Neural cell (in vitro differentiated cells): ENCODE data around the gene PLVAP. TPM values are rescaled to one million over a fixed set of nuclear protein-coding genes. Genes with fewer than 3 reads are reported as not detected.

Experiments used
- H2AFZ ChIP-seq: fragments of 200-600, 300-800 bp; sonication (generic), shearing (Covaris generic); 2 replicates; pipeline ENCODE4 v1.6.0; 2014; ENCODE audit warnings: low read depth, mild to moderate bottlenecking, antibody characterized with exemption, low read length, moderate library complexity
- H3F3A ChIP-seq: fragments of 200-600 bp; shearing (Covaris generic); 2 replicates; pipeline ENCODE4 v1.6.1; 2016; ENCODE audit warnings: mild to moderate bottlenecking, moderate library complexity, mixed read lengths, antibody characterized with exemption, low read length; ENCODE audit not compliant: insufficient read depth, poor library complexity, severe bottlenecking
- H3K27ac ChIP-seq: fragments of 200-600, 300-800 bp; sonication (generic), shearing (Covaris generic); 2 replicates; pipeline ENCODE4 v1.5.1; 2014; ENCODE audit warnings: mild to moderate bottlenecking, low read length, moderate library complexity
- H3K27me3 ChIP-seq: fragments of 300-800, 200-600 bp; sonication (generic), shearing (Covaris generic); 2 replicates; pipeline ENCODE4 v1.6.0; 2014; ENCODE audit warnings: mild to moderate bottlenecking, low read depth, low read length, moderate library complexity; ENCODE audit not compliant: insufficient read depth
- H3K36me3 ChIP-seq: fragments of 300-800, 200-600 bp; sonication (generic), shearing (Covaris generic); 2 replicates; pipeline ENCODE4 v1.5.1; 2014; ENCODE audit warnings: mild to moderate bottlenecking, antibody characterized with exemption, low read length, moderate library complexity; ENCODE audit not compliant: insufficient read depth
- H3K4me2 ChIP-seq: fragments of 300-800, 200-600 bp; sonication (generic), shearing (Covaris generic); 2 replicates; pipeline ENCODE4 v1.6.0; 2014; ENCODE audit warnings: mild to moderate bottlenecking, low read length
- H3K4me3 ChIP-seq: fragments of 300-800, 200-600 bp; sonication (generic), shearing (Covaris generic); 2 replicates; pipeline ENCODE4 v1.5.1; 2014; ENCODE audit warnings: mild to moderate bottlenecking, low read length, moderate library complexity
- H3K79me2 ChIP-seq: fragments of 200-600 bp; shearing (Covaris generic); replicated peaks from 2 replicates; pipeline ENCODE4 v1.6.0; 2014; ENCODE audit warnings: mild to moderate bottlenecking, low read length, moderate library complexity; ENCODE audit not compliant: insufficient read depth
- H3K9ac ChIP-seq: fragments of 300-800, 200-600 bp; sonication (generic), shearing (Covaris generic); 2 replicates; pipeline ENCODE4 v1.6.1; 2016; ENCODE audit warnings: mild to moderate bottlenecking, low read length, mixed read lengths
- H3K9me2 ChIP-seq: fragments of 200-600 bp; shearing (Covaris generic); 2 replicates; pipeline ENCODE4 v1.6.1; 2016; ENCODE audit warnings: mild to moderate bottlenecking, low read length, mixed read lengths; ENCODE audit not compliant: insufficient read depth
- H3K9me3 ChIP-seq: fragments of 200-600, 300-800 bp; sonication (generic), shearing (Covaris generic); 2 replicates; pipeline ENCODE4 v1.6.1; 2016; ENCODE audit warnings: mild to moderate bottlenecking, mixed run types, low read length, moderate library complexity, mixed read lengths
- H4K20me1 ChIP-seq: fragments of 200-600 bp; shearing (Covaris generic); 2 replicates; pipeline ENCODE4 v1.6.1; 2016; ENCODE audit warnings: mild to moderate bottlenecking, mixed run types; ENCODE audit not compliant: insufficient read depth
- CTCF ChIP-seq: fragments of 450-650 bp; IDR thresholded peaks from 2 replicates; pipeline ENCODE4 v1.5.1; 2014; ENCODE audit warnings: antibody characterized with exemption, mild to moderate bottlenecking, moderate library complexity; ENCODE audit not compliant: poor library complexity, severe bottlenecking
- EP300 ChIP-seq: fragments of 450-650 bp; conservative IDR thresholded peaks from 2 replicates; pipeline ENCODE4 v1.6.1; 2014; ENCODE audit warnings: antibody characterized with exemption, mild to moderate bottlenecking, moderate library complexity; ENCODE audit not compliant: poor library complexity, severe bottlenecking
- EZH2 ChIP-seq: fragments of 200-600, 300-800 bp; shearing (Covaris generic), sonication (generic); IDR thresholded peaks from 2 replicates; pipeline ENCODE4 v1.6.1; 2014; ENCODE audit warnings: antibody characterized with exemption, low read length, borderline replicate concordance, mild to moderate bottlenecking; ENCODE audit not compliant: insufficient read depth, poor library complexity, severe bottlenecking
- MXI1 ChIP-seq: fragments of 450-650 bp; conservative IDR thresholded peaks from 2 replicates; pipeline ENCODE4 v1.6.1; 2014; ENCODE audit warnings: antibody characterized with exemption, mild to moderate bottlenecking; ENCODE audit not compliant: poor library complexity, severe bottlenecking
- POLR2AphosphoS5 ChIP-seq: IDR thresholded peaks from 2 replicates; pipeline ENCODE4 v1.6.1; 2012
- RAD21 ChIP-seq: fragments of 450-650 bp; conservative IDR thresholded peaks from 2 replicates; pipeline ENCODE4 v1.6.1; 2014; ENCODE audit warnings: antibody characterized with exemption, mild to moderate bottlenecking, moderate library complexity
- REST ChIP-seq: IDR thresholded peaks from 2 replicates; pipeline ENCODE4 v1.6.1; 2012; ENCODE audit warnings: borderline replicate concordance
- SMC3 ChIP-seq: fragments of 450-650 bp; conservative IDR thresholded peaks from 2 replicates; pipeline ENCODE4 v1.6.1; 2014; ENCODE audit warnings: antibody characterized with exemption, mild to moderate bottlenecking, moderate library complexity; ENCODE audit not compliant: poor library complexity
- TAF1 ChIP-seq: IDR thresholded peaks from 2 replicates; pipeline ENCODE4 v1.6.1; 2012; ENCODE audit warnings: low read depth
- polyA plus RNA-seq: library from polyadenylated mRNA; depleted of rRNA; stranded (reverse); fragments of >200 nt; gene quantifications from 2 replicates; pipeline ENCODE4 v1.2.3, GENCODE V29; 2014

PLVAP gene
- polyA plus RNA-seq, 1 donor from 2014 or later = not detected

- Histone ChIP-seq H3K36me3 (no peaks in the 10 kb centered on the region), H3K9ac (no peak overlapping the region), H3K27me3 (no peaks in the 10 kb centered on the region), H3K27ac (no peak overlapping the region), H3K9me2 (no peaks in the 10 kb centered on the region), H3K9me3 (no peaks in the 10 kb centered on the region), H3K4me2 (no peak overlapping the region), H2AFZ (no peak overlapping the region), H4K20me1 (no peaks in the 10 kb centered on the region), H3K4me3 (no peak overlapping the region), H3F3A (peaks cover 6% of the 10 kb centered on the region), H3K79me2 (peaks cover 7% of the 10 kb centered on the region)
- no peak for TF ChIP-seq MXI1
- no peak for TF ChIP-seq REST
- no peak for TF ChIP-seq EZH2
- no peak for TF ChIP-seq RAD21
- no peak for TF ChIP-seq POLR2AphosphoS5
- TF ChIP-seq SMC3 = no peak
- no peak for TF ChIP-seq CTCF
- no peak for TF ChIP-seq TAF1
- TF ChIP-seq EP300 = no peak
Measured at GRCh38 chr19:17335575-17335974, 41.6 kb downstream of the PLVAP start.

- Histone ChIP-seq H4K20me1 (no peaks in the 10 kb centered on the region), H3K4me2 (peak within 1 kb of the TSS; percentile 49), H3K9me2 (no peaks in the 10 kb centered on the region), H2AFZ (peak within 1 kb of the TSS; percentile 80), H3K9ac (peak within 1 kb of the TSS; percentile 94), H3K9me3 (no peaks in the 10 kb centered on the region), H3K27ac (peak within 1 kb of the TSS; percentile 76), H3F3A (peaks cover 6% of the 10 kb centered on the region), H3K79me2 (peaks cover 7% of the 10 kb centered on the region), H3K27me3 (no peaks in the 10 kb centered on the region), H3K4me3 (peak within 1 kb of the TSS; percentile 91), H3K36me3 (no peaks in the 10 kb centered on the region)
- no peak for TF ChIP-seq TAF1
- no peak for TF ChIP-seq RAD21
- no peak for TF ChIP-seq SMC3
- TF ChIP-seq EP300 = peak; percentile 45
- no peak for TF ChIP-seq EZH2
- peak; percentile 69 for TF ChIP-seq MXI1
- TF ChIP-seq CTCF = no peak
- peak; percentile 81 for TF ChIP-seq POLR2AphosphoS5
- TF ChIP-seq REST = no peak
Measured at GRCh38 chr19:17334414-17335409, 42.4 kb downstream of the PLVAP start, which contains the start of gene ANO8. Gene ANO8 (minus strand): TSS chr19:17334855. CDS start chr19:17334670, 185 bp downstream.
